Raji (cell line): ENCODE results near the gene CSRNP2.

ENCODE experiments used
- POLR2A ChIP-seq: IDR thresholded peaks from 2 replicates; pipeline ENCODE4 v1.6.1; 2011; ENCODE audit warnings: low read depth, low read length, control low read depth; ENCODE audit not compliant: insufficient read depth

The CSRNP2 gene

GRCh38 chr12:51086933-51087332, 3.5 kb upstream of the CSRNP2 start:
- no peak for TF ChIP-seq POLR2A

DNA sequence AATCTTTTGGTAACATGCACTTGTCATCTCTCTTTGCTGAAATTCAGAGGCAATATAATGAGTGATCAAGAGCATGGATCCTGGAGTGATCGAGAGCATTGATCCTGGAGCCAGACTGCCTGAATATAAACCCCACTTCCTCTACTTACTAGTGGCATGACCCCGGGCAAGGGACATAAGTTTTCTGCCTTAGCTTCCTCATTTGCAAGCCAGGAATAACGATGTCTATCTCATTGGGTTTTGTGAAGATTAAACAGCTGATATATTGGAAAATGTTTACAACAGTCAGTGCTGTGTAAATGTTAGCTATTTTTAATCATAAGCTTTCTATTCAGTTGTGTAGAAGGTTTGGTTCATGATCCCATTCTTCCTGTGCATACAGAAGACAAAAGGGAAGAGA, 2.4 kb upstream of the CSRNP2 start:
- no peak for TF ChIP-seq POLR2A

DNA sequence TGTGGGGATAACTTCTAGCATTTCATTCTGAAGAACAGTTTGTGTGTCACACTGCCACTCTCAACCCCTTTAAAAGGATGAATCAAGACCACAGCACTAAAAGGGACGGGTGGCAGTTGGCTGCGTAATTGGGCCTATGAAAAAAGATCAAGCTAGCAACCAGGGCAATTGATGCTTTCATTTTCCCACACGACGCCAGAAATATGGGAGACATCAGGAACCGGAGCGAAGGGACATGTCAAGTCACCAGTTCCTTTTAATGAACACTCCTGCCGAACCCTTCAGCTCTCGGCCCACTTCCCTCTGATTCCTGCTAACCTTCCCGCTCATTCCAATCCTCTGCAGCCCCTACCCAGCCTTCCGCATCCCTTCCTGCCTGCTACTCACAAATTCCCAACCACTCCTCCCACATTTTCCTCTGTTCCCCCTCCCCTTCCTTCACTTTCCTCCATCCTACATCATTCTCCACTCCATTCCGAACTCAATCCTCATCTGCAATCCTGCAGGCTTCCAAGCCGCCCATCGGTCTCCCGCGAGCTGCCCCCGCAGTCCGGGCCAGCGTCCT, 753 bp downstream of the CSRNP2 start:
- TF ChIP-seq POLR2A: no peak

DNA sequence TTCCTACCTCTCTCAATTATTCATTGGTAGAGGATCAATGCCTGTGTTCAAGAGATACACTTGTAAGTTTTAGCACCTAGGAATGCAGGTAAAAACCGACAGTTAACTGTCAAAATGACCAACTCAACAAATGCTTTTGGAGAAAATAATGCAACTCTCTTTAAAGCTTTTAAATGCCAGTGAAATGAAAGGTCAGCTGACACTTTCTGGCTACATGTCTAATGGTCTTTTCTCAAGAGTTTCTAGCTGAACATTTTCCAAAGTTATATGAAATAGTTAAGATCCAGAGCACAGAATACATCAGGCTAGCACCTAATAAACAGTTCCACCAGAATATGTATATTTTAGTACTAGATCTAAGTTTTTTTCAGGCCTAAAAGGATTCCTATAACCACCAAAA, 2.0 kb downstream of the CSRNP2 start:
- no peak for TF ChIP-seq POLR2A

DNA sequence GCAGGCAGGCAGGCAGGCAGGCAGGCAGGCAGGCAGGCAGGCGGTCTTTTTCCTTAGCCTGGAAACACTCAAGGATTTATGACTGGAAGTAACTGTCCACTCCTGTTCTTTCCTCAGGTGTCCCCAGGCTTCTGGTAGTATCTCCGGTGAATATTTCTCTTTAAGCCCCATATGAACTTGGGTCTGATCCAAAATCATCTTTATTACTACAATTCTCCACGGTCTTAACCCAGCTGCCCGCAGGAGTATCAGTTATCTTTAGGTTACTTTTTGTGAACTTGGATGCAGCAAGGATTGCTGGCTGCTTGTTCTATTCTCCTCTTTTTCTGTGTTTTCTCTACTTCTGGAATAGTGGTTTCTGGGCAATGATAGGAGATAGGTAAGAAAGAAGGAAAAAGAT, 3.3 kb downstream of the CSRNP2 start:
- TF ChIP-seq POLR2A: no peak

DNA sequence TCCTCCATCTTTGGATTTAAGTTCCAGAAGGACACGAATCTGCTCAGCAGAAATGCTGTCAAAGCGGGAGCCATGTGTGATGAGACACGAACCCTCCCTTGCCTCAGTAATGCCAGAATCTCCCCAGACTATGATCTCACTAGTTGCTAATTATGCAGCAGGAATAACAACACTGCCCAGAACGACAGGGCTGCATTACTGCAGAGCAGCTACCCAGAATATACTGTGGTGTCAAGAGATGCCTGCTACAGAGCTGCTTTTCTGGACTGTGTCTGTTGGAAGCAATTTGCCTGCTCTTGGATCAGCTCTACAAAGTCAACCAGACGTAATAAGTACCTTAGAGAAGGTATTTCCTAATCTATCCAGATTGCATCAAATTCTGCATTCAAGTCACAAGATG, 5.5 kb downstream of the CSRNP2 start:
- no peak for TF ChIP-seq POLR2A

DNA sequence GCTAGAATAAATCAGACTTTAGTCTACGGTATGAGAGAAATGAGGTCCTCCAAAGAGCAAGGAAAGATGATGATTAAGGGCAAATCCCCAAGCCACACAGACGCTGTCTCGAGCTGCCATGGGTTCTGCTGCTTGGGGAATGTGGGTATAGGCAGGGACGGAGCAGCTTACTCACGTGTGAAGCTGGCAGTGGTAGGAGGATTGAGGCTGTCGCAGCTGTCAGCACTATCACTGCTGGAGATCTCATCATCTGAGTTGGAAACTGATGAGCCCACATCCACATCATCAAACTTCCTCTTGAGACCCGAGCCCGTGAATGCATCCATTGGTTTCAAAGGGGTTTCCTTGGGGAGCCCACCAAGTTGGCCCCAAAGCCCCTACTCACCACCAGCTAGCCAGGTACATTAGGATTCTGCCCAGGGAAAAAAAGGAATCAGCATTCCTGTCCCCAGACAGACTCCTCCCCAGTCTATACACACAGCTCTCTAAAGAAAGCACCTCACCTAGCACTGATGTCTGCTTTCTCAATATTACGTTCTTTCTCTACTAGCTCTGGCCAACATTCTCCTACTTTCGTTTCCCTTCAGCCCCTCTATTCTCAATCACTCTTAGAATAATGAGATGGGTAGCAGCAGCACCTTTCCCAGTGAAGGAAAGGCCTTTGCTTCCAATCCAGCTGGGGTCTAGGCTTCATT, 7.0 kb downstream of the CSRNP2 start:
- no peak for TF ChIP-seq POLR2A

GRCh38 chr12:51075390-51075789, 8.0 kb downstream of the CSRNP2 start:
- no peak for TF ChIP-seq POLR2A

DNA sequence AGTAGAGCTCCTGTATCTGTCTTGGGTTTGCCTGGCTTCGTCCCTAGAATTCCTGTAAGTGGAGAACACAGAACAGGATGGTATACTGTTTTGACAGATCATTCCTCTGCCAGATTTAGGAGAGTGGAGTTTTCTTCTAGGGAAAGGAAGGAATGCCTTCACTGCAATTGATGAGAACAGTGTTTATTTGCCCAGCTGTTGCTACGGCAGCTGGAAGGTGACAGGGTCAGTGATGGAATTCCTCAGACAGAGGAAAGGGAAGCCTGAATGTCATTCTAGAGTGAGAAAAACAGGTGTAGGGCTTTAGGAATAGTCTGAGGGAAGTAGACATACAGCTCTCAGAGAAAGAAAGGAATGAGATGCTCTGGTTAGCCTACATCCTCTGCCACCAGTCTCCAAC, 11.7 kb downstream of the CSRNP2 start:
- no peak for TF ChIP-seq POLR2A

- TF ChIP-seq POLR2A: no peak
Measured at GRCh38 chr12:51070004-51070403, 13.4 kb downstream of the CSRNP2 start.

GRCh38 chr12:51067771-51068170, 15.6 kb downstream of the CSRNP2 start:
- no peak for TF ChIP-seq POLR2A

DNA sequence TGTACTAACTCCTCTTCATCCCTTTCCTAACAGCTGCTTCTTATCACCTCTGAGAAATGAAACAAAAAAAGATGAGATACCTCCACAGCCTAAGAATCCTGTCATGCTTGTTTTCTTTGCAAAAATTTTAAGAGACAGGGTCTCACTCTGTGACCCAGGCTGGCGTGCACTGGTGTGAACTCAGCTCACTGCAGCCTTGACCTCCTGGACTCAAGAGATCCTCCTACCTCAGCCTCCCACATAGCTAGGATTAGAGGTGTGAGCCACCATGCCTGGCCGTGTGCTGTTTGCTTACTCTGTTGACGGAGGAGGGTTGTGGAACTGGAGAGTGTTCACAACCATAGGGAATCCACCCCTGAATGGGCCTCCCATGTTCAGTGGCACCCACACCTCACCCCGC, 16.2 kb downstream of the CSRNP2 start:
- TF ChIP-seq POLR2A: no peak

GRCh38 chr12:51065530-51065929, 17.9 kb downstream of the CSRNP2 start:
- TF ChIP-seq POLR2A: no peak

DNA sequence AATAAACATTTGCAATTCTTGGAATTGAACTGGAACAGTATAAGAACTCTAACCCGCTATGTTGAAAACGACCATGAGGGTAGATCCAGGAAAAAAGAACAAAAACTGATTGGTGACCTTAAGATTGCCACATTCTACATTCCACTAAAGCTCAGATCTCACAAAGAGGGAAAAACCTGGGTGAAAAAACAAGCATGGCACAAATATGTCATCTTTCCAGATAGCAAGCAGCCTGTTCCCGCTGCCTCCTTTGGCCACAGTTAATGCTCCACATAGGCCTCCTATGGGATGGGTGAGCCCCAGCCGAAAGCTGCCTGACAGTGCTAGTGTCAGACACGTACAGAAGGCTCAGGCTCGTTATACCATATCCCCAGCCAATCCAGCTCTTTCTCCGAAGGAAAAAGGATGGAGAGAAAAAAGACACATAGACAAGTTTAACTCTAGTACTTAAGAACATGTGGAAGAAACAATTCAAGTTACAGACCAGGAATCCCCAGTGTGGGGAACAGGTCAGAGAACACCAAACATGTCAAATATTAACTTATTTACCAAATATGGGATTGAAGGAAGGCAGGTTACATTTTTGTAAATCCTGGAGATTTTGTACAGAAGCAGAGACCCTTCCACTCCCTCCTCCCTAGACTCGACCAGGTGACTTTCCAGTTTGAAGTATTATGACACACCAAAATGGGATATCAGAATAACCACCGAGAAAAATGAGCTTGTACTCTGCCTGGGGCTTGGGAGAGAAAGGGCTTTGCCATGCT, 20.6 kb downstream of the CSRNP2 start:
- no peak for TF ChIP-seq POLR2A

DNA sequence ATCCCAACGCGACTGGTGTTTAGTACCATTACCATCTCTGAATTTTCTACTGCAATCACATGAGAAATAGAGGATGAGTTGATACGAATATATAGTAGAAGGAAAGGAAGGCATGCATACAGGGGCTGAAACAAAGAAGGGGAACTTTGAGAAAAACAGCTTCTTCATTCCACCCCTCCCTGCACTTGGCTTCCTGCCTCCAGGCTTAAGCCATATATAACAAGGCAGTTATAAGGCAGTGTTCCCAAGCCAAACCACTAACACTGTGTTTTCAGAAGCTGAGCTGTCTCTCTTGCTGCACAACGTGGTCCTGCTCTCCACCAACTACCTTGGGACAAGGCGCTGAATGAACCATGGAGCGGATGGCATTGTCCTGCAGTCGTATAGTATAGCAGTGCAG, 24.3 kb downstream of the CSRNP2 start:
- no peak for TF ChIP-seq POLR2A

GRCh38 chr12:51056242-51056641, 27.2 kb downstream of the CSRNP2 start:
- no peak for TF ChIP-seq POLR2A
